Esophagus squamous epithelium (tissue), 5 donors: ENCODE measurements around the gene RGS7. TPM values are rescaled to one million over a fixed set of nuclear protein-coding genes. Genes with fewer than 3 reads are reported as not detected.

Experiments
- DNase-seq: peaks from one replicate; lab custom pipeline; 2025; lab: John Stamatoyannopoulos, UW
- H3K27ac ChIP-seq, 4 donors: fragments of 200-600 bp; sonication (generic); one replicate each; pipeline ENCODE4 v1.5.1; 2016 to 2019; ENCODE audit warnings: mild to moderate bottlenecking in 1 of 4
- H3K27me3 ChIP-seq, 4 donors: fragments of 200-600 bp; sonication (generic); 1 replicate in 3 of 4; 2 replicates in 1 of 4; pipeline versions ENCODE4 v1.5.1 to v1.6.0; 2017 to 2021; ENCODE audit warnings: antibody characterized with exemption in 1 of 4
- H3K36me3 ChIP-seq, 3 donors: fragments of 200-600 bp; sonication (generic); one replicate each; pipeline ENCODE4 v1.5.1; 2016 to 2019
- H3K4me1 ChIP-seq, 3 donors: fragments of 200-600 bp; sonication (generic); one replicate each; pipeline ENCODE4 v1.5.1; 2017 to 2019
- H3K4me3 ChIP-seq, 4 donors: fragments of 200-600 bp; sonication (generic); 1 replicate in 3 of 4; 2 replicates in 1 of 4; pipeline ENCODE4 v1.5.1; 2016 to 2019; ENCODE audit warnings: mild to moderate bottlenecking in 2 of 4, moderate library complexity in 1 of 4
- H3K9me3 ChIP-seq, 3 donors: fragments of 200-600 bp; sonication (generic); one replicate each; pipeline ENCODE4 v1.5.1; 2016 to 2019
- CTCF ChIP-seq, 6 experiments: fragments of 450-650 bp in 4 of 6; fragments of 200-600 bp in 2 of 6; sonication (generic) in 2 of 6; IDR thresholded peaks; one replicate each; pipeline ENCODE4 v1.5.1; 2016 to 2019; ENCODE audit warnings: antibody characterized with exemption in 6 of 6, mild to moderate bottlenecking in 4 of 6, moderate library complexity in 4 of 6
- POLR2A ChIP-seq, 4 donors: fragments of 450-650 bp; IDR thresholded peaks; one replicate each; pipeline ENCODE4 v1.6.1; 2017; ENCODE audit warnings: antibody characterized with exemption in 4 of 4, mild to moderate bottlenecking in 4 of 4, moderate library complexity in 3 of 4
- WGBS, 2 donors: methylation state at CpG; one replicate each; pipeline ENCODE4 v1.1.5; 2018; 5-methylcytosine and 5-hydroxymethylcytosine counted together
- intact Hi-C: fragments of 100-400 bp; cut with DNase I; formaldehyde crosslinking; loops from one replicate; pipeline ENCODE4 v1.15.0; 2022
- total RNA-seq, 4 donors: library from RNA; depleted of rRNA; stranded (reverse); fragments of >200 nt; gene quantifications; one replicate each; pipeline ENCODE4 v1.1.0, GENCODE V29; 2016
- donor health status: DM: yes; HTN: yes; CAD: no.

RGS7 gene
- total RNA-seq, 4 donors from 2014 or later, result not detected

- DNase-seq, result no peak
- no peak overlapping the region for H3K27ac ChIP-seq
- intact Hi-C loops, result no loop called here
- TF ChIP-seq POLR2A (IDR thresholded peaks at IDR 0.05) (no peak), CTCF (IDR thresholded peaks at IDR 0.05) (no peak)
- no peaks in the 10 kb centered on the region for H3K27me3 ChIP-seq
- no peak overlapping the region for H3K4me3 ChIP-seq
- H3K9me3 ChIP-seq, result no peaks in the 10 kb centered on the region
- H3K4me1 ChIP-seq, result no peaks in the 10 kb centered on the region
- 43 to 55% methylated on average over 4 of the region's 4 CpGs for WGBS, 2 donors
- H3K36me3 ChIP-seq, result no peaks in the 10 kb centered on the region
Measured at GRCh38 chr1:241048622-241049021, 308.4 kb downstream of the RGS7 start.

GRCh38 chr1:241045659-241046058, 311.3 kb downstream of the RGS7 start:
- no peak for DNase-seq
- Histone ChIP-seq H3K36me3 (no peaks in the 10 kb centered on the region), H3K27ac (no peak overlapping the region), H3K4me1 (no peaks in the 10 kb centered on the region), H3K27me3 (no peaks in the 10 kb centered on the region), H3K4me3 (no peak overlapping the region), H3K9me3 (no peaks in the 10 kb centered on the region)
- intact Hi-C loops, result no loop called here
- no peak for TF ChIP-seq POLR2A (IDR thresholded peaks at IDR 0.05)
- no peak for TF ChIP-seq CTCF (IDR thresholded peaks at IDR 0.05)
- WGBS, 2 donors, result 75 to 96% methylated on average over 2 of the region's 2 CpGs

- TF ChIP-seq POLR2A (IDR thresholded peaks at IDR 0.05), result no peak
- no peak for TF ChIP-seq CTCF (IDR thresholded peaks at IDR 0.05)
- intact Hi-C loops, result no loop called here
- Histone ChIP-seq H3K27me3 (no peaks in the 10 kb centered on the region), H3K27ac (no peak overlapping the region), H3K9me3 (peaks cover 0 to 4% (median 0%) of the 10 kb centered on the region in 3 donors), H3K36me3 (no peaks in the 10 kb centered on the region), H3K4me3 (no peak overlapping the region), H3K4me1 (no peaks in the 10 kb centered on the region)
- DNase-seq, result no peak
- 44% methylated on average over 9 of the region's 9 CpGs for WGBS, 2 donors
Measured at GRCh38 chr1:241034203-241034936, 322.6 kb downstream of the RGS7 start.

GRCh38 chr1:241024834-241025233, 332.2 kb downstream of the RGS7 start:
- intact Hi-C loops, result no loop called here
- Histone ChIP-seq H3K36me3 (no peaks in the 10 kb centered on the region), H3K27me3 (no peaks in the 10 kb centered on the region), H3K4me1 (no peaks in the 10 kb centered on the region), H3K27ac (no peak overlapping the region), H3K9me3 (peaks cover 0 to 4% (median 0%) of the 10 kb centered on the region in 3 donors), H3K4me3 (no peak overlapping the region)
- 50 to 68% methylated on average over 3 of the region's 3 CpGs for WGBS, 2 donors
- TF ChIP-seq POLR2A (IDR thresholded peaks at IDR 0.05) (no peak), CTCF (IDR thresholded peaks at IDR 0.05) (no peak)
- DNase-seq, result no peak

GRCh38 chr1:241022366-241022765, 334.6 kb downstream of the RGS7 start:
- intact Hi-C loops, result no loop called here
- WGBS, 2 donors, result 68 to 71% methylated on average over 4 of the region's 4 CpGs
- no peaks in the 10 kb centered on the region for H3K36me3 ChIP-seq
- DNase-seq, result no peak
- H3K4me3 ChIP-seq, result no peak overlapping the region
- H3K4me1 ChIP-seq, result no peaks in the 10 kb centered on the region
- H3K27ac ChIP-seq, result no peak overlapping the region
- TF ChIP-seq POLR2A (IDR thresholded peaks at IDR 0.05) (no peak), CTCF (IDR thresholded peaks at IDR 0.05) (no peak)
- peaks cover 0 to 4% (median 0%) of the 10 kb centered on the region in 3 donors for H3K9me3 ChIP-seq
- H3K27me3 ChIP-seq, result no peaks in the 10 kb centered on the region
